HepG2 (cell line): ENCODE measurements around the gene STYX. TPM values are rescaled to one million over a fixed set of nuclear protein-coding genes. Genes with fewer than 3 reads are reported as not detected.

Experiments
- ARHGAP35 ChIP-seq: sonication (generic); formaldehyde crosslinking; IDR thresholded peaks from 2 replicates; pipeline ENCODE4 v1.9.0; 2022; ENCODE audit warnings: mild to moderate bottlenecking, inconsistent platforms, moderate library complexity, missing genetic modification reagents, borderline replicate concordance
- CBX5 ChIP-seq: sonication (generic); formaldehyde crosslinking; IDR thresholded peaks from 2 replicates; pipeline ENCODE4 v1.4.0; 2020; ENCODE audit warnings: missing genetic modification reagents, borderline replicate concordance
- ELF3 ChIP-seq: IDR thresholded peaks from 2 replicates; pipeline ENCODE4 v1.6.1; 2016; ENCODE audit warnings: missing genetic modification reagents, missing compliant biosample characterization
- HNRNPUL1 ChIP-seq: fragments of 200-400 bp; formaldehyde crosslinking; IDR thresholded peaks from 2 replicates; pipeline ENCODE4 v1.6.1; 2017; ENCODE audit warnings: low read depth, mild to moderate bottlenecking, low read length, moderate library complexity
- MIER3 ChIP-seq: IDR thresholded peaks from 2 replicates; pipeline ENCODE4 v1.6.1; 2016; ENCODE audit warnings: missing compliant biosample characterization, borderline replicate concordance
- NCOA2 ChIP-seq: sonication (generic); formaldehyde crosslinking; IDR thresholded peaks from 2 replicates; pipeline ENCODE4 v1.8.0; 2022; ENCODE audit warnings: inconsistent platforms
- YY1 ChIP-seq: IDR thresholded peaks from 2 replicates; pipeline ENCODE4 v1.6.1; 2011; ENCODE audit warnings: low read length, low read depth, moderate library complexity, mild to moderate bottlenecking; ENCODE audit not compliant: insufficient read depth, insufficient replicate concordance
- ZNF124 ChIP-seq: sonication (generic); formaldehyde crosslinking; IDR thresholded peaks from 2 replicates; pipeline ENCODE4 v1.4.0; 2020; ENCODE audit warnings: missing genetic modification reagents
- ZNF451 ChIP-seq: sonication (generic); formaldehyde crosslinking; IDR thresholded peaks from 2 replicates; pipeline ENCODE4 v1.5.0; 2020; ENCODE audit warnings: mild to moderate bottlenecking, missing genetic modification reagents
- ZNF644 ChIP-seq: IDR thresholded peaks from 2 replicates; pipeline ENCODE4 v1.6.1; 2016; ENCODE audit warnings: low read depth
- ZNF652 ChIP-seq: IDR thresholded peaks from 2 replicates; pipeline ENCODE4 v1.6.1; 2016; ENCODE audit warnings: low read depth, borderline replicate concordance
- ZNF891 ChIP-seq: sonication (generic); formaldehyde crosslinking; IDR thresholded peaks from 2 replicates; pipeline ENCODE4 v1.5.0; 2020; ENCODE audit warnings: mild to moderate bottlenecking, missing genetic modification reagents
- polyA plus RNA-seq, 8 experiments: library from polyadenylated mRNA; depleted of rRNA in 3 of 8; stranded (reverse) in 7 of 8; unstranded in 1 of 8; fragments of >200 nt; fragmentation: Illumina TruSeq in 4 of 8; extraction: Trizol in 4 of 8; gene quantifications; 2 replicates each; pipeline versions ENCODE4 v1.2.1 to v1.2.3, GENCODE V29; 2011 to 2016; ENCODE audit warnings: low read depth in 4 of 8, missing spikeins in 1 of 8, mixed read lengths in 1 of 8; ENCODE audit not compliant: insufficient read depth in 1 of 8
- total RNA-seq, 5 experiments: library from RNA; depleted of rRNA; stranded (reverse); fragments of >200 nt; fragmentation: Illumina TruSeq; extraction: Trizol; gene quantifications; 2 replicates each; pipeline ENCODE4 v1.2.3, GENCODE V29; 2016; ENCODE audit warnings: low read depth in 1 of 5
- TF ChIP-seq, protein P1 (sequence below): sonication (generic); formaldehyde crosslinking; IDR thresholded peaks from 2 replicates; pipeline ENCODE4 v1.5.1; 2020; ENCODE audit warnings: missing genetic modification reagents, mild to moderate bottlenecking, borderline replicate concordance
- TF ChIP-seq, protein P2 (sequence below): sonication (generic); formaldehyde crosslinking; IDR thresholded peaks from 2 replicates; pipeline ENCODE4 v1.5.0; 2020; ENCODE audit warnings: mild to moderate bottlenecking, missing genetic modification reagents
- TF ChIP-seq, protein P3 (sequence below): sonication (generic); formaldehyde crosslinking; IDR thresholded peaks from 2 replicates; pipeline ENCODE4 v1.4.0; 2020; ENCODE audit warnings: missing genetic modification reagents
- TF ChIP-seq, protein P4 (sequence below), 2 experiments: sonication (generic) in 1 of 2; formaldehyde crosslinking in 1 of 2; IDR thresholded peaks; 2 replicates each; pipeline versions ENCODE4 v1.4.0 to v1.6.1; 2016 to 2020; ENCODE audit warnings: borderline replicate concordance in 1 of 2, low read depth in 1 of 2, mild to moderate bottlenecking in 1 of 2, missing genetic modification reagents in 1 of 2
- TF ChIP-seq, protein P5 (sequence below): sonication (generic); formaldehyde crosslinking; IDR thresholded peaks from 2 replicates; pipeline ENCODE4 v1.5.0; 2020; ENCODE audit warnings: mild to moderate bottlenecking, low read depth, missing genetic modification reagents, borderline replicate concordance

STYX gene
- total and polyA plus RNA-seq, 2 of the 13 experiments (the other 11 are each of a cell fraction or from before 2014, with no cell fraction given): 6.6 to 10.9 TPM

DNA sequence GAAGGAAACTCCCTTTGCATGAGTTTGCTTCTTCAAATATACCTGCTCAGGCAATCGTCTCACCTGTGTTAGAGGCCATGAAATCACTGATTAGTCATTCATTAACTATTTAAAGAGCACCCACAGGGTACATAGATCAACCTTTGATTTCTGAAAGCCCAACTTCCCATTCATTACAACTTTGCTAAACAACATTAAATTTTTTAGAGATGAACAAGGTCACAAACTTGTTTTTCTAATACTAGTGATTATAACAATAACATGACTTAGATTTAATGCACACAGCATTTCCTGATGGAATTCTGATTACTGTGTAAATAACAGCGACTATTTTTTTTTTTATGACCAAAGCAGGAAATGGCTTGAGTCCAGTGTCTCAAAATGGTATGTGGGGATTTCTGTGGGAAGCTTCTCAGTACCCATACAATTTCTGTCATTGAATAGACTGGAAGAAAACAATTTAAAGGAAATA is 29.2 kb upstream of the STYX start (continued):
- TF ChIP-seq, protein P1, sequence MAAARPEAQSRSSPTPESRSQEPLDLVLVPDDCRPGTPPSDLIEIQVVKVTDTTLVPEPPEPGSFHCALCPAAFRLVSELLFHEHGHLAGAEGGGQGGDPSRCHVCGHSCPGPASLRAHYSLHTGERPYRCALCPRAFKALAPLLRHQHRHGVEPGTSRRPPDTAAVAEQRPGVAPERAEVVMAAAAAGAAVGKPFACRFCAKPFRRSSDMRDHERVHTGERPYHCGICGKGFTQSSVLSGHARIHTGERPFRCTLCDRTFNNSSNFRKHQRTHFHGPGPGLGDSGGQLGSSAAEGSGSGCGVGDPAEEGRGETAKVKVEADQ (CRISPR knock-in tag): no peak
- no peak for TF ChIP-seq ARHGAP35
- TF ChIP-seq ZNF891 (CRISPR knock-in tag): no peak
- TF ChIP-seq YY1: no peak
- peak; percentile 35; the same call in 1 of the 2 replicates for TF ChIP-seq NCOA2
- TF ChIP-seq, protein P2, sequence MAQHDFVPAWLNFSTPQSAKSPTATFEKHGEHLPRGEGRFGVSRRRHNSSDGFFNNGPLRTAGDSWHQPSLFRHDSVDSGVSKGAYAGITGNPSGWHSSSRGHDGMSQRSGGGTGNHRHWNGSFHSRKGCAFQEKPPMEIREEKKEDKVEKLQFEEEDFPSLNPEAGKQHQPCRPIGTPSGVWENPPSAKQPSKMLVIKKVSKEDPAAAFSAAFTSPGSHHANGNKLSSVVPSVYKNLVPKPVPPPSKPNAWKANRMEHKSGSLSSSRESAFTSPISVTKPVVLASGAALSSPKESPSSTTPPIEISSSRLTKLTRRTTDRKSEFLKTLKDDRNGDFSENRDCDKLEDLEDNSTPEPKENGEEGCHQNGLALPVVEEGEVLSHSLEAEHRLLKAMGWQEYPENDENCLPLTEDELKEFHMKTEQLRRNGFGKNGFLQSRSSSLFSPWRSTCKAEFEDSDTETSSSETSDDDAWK (CRISPR knock-in tag): no peak
- TF ChIP-seq ELF3 (CRISPR knock-in tag): peak; percentile 83; the same call in 1 of the 2 replicates
- TF ChIP-seq, protein P3, sequence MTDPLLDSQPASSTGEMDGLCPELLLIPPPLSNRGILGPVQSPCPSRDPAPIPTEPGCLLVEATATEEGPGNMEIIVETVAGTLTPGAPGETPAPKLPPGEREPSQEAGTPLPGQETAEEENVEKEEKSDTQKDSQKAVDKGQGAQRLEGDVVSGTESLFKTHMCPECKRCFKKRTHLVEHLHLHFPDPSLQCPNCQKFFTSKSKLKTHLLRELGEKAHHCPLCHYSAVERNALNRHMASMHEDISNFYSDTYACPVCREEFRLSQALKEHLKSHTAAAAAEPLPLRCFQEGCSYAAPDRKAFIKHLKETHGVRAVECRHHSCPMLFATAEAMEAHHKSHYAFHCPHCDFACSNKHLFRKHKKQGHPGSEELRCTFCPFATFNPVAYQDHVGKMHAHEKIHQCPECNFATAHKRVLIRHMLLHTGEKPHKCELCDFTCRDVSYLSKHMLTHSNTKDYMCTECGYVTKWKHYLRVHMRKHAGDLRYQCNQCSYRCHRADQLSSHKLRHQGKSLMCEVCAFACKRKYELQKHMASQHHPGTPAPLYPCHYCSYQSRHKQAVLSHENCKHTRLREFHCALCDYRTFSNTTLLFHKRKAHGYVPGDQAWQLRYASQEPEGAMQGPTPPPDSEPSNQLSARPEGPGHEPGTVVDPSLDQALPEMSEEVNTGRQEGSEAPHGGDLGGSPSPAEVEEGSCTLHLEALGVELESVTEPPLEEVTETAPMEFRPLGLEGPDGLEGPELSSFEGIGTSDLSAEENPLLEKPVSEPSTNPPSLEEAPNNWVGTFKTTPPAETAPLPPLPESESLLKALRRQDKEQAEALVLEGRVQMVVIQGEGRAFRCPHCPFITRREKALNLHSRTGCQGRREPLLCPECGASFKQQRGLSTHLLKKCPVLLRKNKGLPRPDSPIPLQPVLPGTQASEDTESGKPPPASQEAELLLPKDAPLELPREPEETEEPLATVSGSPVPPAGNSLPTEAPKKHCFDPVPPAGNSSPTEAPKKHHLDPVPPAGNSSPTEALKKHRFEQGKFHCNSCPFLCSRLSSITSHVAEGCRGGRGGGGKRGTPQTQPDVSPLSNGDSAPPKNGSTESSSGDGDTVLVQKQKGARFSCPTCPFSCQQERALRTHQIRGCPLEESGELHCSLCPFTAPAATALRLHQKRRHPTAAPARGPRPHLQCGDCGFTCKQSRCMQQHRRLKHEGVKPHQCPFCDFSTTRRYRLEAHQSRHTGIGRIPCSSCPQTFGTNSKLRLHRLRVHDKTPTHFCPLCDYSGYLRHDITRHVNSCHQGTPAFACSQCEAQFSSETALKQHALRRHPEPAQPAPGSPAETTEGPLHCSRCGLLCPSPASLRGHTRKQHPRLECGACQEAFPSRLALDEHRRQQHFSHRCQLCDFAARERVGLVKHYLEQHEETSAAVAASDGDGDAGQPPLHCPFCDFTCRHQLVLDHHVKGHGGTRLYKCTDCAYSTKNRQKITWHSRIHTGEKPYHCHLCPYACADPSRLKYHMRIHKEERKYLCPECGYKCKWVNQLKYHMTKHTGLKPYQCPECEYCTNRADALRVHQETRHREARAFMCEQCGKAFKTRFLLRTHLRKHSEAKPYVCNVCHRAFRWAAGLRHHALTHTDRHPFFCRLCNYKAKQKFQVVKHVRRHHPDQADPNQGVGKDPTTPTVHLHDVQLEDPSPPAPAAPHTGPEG (CRISPR knock-in tag): no peak
- TF ChIP-seq MIER3 (CRISPR knock-in tag): no peak
- TF ChIP-seq, protein P4, sequence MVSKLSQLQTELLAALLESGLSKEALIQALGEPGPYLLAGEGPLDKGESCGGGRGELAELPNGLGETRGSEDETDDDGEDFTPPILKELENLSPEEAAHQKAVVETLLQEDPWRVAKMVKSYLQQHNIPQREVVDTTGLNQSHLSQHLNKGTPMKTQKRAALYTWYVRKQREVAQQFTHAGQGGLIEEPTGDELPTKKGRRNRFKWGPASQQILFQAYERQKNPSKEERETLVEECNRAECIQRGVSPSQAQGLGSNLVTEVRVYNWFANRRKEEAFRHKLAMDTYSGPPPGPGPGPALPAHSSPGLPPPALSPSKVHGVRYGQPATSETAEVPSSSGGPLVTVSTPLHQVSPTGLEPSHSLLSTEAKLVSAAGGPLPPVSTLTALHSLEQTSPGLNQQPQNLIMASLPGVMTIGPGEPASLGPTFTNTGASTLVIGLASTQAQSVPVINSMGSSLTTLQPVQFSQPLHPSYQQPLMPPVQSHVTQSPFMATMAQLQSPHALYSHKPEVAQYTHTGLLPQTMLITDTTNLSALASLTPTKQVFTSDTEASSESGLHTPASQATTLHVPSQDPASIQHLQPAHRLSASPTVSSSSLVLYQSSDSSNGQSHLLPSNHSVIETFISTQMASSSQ (IDR thresholded peaks at IDR 0.05; ENCODE audit: low read depth): peak; percentile 89
- TF ChIP-seq, protein P4 (CRISPR knock-in tag; IDR thresholded peaks at IDR 0.05; ENCODE audit: borderline replicate concordance): peak; percentile 58; the same call in 1 of the 2 replicates
- peak; percentile 68; the same call in 1 of the 2 replicates for TF ChIP-seq ZNF644
- no peak for TF ChIP-seq CBX5
- TF ChIP-seq ZNF124 (CRISPR knock-in tag): no peak
- TF ChIP-seq, protein P5, sequence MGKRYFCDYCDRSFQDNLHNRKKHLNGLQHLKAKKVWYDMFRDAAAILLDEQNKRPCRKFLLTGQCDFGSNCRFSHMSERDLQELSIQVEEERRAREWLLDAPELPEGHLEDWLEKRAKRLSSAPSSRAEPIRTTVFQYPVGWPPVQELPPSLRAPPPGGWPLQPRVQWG (CRISPR knock-in tag): no peak
- TF ChIP-seq ZNF652: peak; percentile 54; the same call in 1 of the 2 replicates
- TF ChIP-seq HNRNPUL1: 0 out of 2 replicates have a peak, but pooled peaks have one; percentile 50
- no peak for TF ChIP-seq ZNF451 (CRISPR knock-in tag)
